ENCODE data around the gene VWA3A.
A peak's percentile ranks its signal among the peaks of the same experiment; 100 is the strongest.

DNA sequence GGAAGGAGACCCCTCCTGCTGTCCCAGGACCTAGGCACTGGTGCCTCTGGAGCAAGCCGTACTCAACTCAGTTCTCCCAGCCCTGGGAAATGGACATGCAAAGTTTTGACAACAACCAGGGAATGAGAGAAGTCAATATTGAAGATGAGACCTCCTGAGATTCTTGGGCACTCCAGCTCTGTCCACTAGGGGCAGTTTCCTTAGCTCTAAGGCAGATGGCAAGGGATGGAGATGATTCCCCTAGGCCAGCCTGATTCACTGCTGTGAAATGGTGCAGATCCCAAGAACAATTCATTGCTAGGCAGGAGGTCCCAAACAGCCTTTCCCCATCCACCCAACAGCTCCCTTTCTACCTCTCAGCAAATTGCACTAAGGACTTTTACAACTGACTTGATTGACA is 49.4 kb downstream of the VWA3A start:
- peak; percentile 30 for TF ChIP-seq CTCF (IDR thresholded peaks at IDR 0.05; ENCODE audit: insufficient read depth, low read depth, low read length)
- no peak for TF ChIP-seq EZH2 (IDR thresholded peaks at IDR 0.05; ENCODE audit: insufficient read depth, low read length)
